NCI-H1694 (cell line): Measurements from ENCODE around the gene SCAI.
"Not testable (repeated sequence)": the region's sequence is repeated elsewhere in the genome, so short reads cannot be mapped to it uniquely, and the experiment has no call there.

ENCODE experiments used
- DNase-seq: peaks from one replicate; lab custom pipeline; 2025; lab: John Stamatoyannopoulos, UW

Gene SCAI

DNA sequence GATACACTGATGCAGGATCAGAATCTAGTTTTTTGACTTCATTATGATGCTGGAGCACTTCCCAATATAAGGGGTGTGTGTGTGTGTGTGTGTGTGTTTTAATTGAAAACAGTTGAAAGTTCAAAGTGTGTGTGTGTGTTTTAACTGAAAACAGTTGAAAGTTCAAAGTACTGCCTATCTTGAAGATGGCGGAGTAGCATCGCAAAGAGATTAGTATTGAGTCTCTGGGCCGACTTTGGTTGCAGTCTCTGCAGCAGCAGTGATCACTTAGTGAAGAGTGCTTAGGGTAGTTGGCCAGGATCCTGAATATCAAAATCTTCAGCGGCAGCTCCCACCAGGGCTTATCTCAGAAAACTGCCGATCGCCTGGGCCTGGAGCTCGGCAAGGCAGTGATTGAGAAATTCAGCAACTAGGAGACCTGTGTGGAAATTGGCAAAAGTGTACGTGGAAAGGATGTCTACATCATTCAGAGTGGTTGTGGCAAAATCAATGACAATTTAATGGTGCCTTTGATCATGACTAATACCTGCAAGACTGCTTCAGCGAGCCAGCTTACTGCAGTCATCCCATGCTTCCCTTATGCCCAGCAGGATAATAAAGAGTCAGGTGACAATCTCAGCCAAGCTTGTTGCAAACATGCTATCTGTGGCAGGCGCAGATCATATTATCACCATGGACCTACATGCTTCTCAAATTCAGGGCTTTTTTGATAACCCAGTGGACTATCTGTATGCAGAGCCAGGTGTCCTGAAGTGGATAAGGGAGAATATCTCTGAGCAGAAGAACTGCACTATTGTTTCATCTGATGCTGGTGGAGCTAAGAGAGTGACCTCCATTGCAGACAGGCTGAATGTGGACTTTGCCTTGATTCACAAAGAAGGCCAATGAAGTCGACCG lies 7.3 kb upstream of the SCAI start:
- DNase-seq: no peak

DNA sequence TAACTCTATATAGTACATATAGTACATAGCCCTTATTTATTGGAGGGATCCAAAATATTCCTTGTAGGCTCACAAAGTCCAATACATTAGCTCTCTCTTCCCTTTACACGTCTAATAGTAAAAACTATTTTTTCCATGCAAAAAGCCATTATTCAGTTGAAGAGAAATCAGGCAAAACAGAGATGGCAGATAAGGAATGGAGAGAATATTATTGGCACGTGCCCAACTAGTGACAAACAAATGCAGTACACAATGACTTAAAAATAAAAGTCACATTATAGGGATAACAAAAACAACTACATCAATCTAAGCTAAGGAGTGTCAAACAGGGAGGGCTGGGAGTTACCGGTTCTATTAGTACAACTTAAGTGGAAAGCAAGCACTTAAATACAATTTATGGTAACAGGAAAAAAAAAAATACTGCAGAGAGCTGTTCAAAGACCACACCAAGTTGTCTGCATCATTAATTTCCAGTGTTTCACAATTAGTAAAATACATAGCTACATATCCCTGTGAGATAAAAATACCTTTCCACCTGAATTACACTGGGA lies 4.1 kb upstream of the SCAI start:
- no peak for DNase-seq

DNA sequence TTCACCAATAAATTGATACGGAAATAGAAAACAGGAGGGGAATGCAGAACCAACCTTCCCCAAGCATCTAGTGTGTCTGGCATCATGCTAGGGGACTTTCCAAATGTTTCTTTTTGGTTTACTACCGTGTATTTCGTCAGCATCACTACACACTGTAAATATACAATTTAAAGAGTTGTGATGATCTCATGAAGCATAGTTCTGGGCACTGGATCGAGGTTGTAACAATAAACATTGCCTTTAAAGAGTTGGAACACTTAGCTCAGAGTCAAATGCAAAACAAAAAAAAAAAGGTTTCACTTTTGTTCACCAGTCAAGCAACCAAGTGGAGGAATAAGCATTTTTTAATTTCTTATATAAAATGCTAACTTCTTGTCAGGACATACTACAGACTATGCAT lies 2.9 kb upstream of the SCAI start:
- DNase-seq: no peak

DNA sequence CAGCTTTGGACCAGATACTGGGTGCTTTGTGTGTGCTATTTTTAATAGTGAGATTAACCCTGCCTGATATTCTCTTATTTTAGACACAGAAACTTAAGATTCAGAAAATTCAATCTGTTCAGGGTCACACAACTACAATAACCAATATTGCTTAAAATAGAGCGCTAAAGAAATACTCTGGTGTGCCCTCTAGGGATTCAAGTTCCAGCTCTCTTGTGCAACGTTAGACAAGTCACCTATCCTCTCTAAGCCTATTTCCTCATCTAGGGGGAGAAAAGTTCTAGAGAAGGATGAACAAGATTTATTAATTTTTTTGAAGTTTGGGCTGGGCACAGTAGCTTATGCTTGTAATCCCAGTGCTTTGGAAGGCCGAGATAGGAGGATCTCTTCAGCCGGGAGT lies 2.1 kb upstream of the SCAI start:
- no peak for DNase-seq

DNA sequence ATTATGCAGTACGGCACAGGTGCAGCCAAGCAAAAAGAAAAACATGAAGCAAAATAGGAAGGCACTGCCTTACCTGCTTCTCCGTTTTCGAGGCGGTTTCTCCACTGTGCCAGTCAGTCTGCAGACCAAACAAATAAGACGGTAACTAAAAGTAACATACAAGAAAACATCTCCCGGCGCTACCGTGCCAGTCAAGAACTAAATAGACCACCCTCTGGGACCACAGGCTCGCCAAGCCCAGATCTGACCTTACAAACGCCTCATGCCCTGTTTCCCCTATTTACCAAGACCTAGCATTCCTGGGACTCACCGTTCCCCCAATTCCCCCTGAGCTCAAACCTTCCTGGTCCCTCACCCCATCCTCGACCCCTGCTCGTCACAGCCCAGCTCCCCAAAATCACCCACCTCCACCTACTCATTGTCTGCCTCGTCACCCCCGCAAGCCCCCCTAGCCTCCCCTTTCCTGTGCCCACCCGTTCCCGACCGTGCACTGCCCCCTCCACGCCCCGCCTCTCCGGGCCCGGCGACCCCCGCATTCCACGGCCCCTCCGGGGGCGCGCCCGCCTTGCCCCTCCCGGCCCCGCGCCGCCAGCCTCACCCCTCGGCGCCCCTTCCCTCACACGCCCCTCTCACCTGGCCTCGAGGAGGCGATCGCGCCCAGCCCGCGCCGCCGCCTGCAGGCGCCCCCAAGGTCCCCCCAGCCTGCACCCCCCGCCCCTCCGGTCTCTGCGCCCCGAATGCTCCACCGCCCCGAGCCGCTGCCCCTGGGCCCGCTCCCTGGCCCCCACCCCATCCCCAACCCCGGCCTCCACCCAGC lies 560 bp downstream of the SCAI start:
- DNase-seq: no peak

DNA sequence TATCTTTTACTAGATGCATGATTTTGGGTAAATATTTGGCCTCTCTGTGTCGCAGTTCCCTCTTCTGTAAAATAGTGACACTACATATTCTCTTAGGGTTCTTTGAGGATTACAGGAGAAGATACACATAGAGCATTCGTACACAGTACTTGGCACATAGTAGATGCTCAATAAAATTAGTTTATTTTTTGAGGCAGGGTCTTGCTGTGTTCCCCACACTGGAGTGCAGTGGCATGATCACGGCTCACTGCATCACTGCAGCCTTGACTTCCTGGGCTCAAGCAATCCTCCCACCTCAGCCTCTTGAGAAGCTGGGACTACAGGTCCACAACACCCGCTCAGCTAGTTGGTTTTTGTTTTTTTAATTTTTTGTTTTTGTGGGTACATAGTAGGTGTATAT lies 1.6 kb downstream of the SCAI start:
- DNase-seq: no peak

DNA sequence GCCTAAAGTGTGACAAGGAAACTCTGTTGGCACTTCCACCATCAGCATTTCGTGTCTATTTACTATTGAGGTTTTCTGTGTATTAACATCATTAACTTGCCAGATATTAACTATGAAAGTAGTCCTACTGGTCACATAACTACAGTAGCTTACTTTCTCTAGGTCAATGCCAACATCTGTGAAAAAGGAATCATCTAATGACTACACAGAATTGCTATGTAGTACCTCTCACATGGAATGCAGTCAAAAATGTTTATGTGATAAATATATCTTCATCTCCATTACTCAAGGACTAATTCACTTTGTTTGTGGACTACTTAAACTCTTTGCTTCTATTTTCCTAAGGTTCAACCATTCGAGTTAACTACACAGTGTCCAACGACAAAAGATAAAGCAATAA lies 2.1 kb downstream of the SCAI start:
- no peak for DNase-seq

DNA sequence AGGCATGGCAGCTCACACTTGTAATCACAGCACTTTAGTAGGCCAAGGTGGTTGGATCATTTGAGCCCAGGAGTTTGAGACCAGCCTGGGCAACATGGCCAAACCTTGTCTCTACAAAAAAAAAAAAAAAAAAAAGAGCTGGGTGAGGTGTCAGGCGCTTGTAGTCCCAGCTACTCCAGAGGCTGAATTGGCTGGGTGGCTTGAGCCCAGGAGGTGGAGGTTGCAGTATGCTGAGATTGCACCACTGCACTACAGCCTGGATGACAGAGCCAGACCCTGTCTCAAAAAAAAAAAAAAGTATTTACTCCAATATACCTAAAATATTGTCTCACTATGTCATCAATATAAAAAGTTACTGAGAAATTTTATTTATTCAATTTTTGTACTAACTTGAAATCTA lies 2.8 kb downstream of the SCAI start:
- no peak for DNase-seq

DNA sequence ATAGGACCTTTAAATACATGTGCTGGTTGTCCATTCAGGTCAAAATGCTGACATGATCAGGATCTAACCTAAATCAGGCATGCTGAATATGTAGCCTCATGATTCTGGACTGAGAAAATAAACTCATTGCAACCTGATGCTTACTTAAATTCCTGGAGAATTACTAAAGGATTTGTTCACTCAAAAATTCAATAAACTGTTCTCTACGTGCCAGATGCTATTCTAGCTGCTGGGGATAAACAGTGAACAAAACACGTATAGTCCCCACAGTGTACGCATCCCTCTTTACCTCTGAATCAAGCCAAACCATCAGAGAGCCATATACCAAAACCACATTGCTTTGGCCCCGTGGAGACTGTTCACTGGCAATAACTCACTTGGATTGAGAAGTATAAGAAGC lies 6.1 kb downstream of the SCAI start:
- DNase-seq: no peak

DNA sequence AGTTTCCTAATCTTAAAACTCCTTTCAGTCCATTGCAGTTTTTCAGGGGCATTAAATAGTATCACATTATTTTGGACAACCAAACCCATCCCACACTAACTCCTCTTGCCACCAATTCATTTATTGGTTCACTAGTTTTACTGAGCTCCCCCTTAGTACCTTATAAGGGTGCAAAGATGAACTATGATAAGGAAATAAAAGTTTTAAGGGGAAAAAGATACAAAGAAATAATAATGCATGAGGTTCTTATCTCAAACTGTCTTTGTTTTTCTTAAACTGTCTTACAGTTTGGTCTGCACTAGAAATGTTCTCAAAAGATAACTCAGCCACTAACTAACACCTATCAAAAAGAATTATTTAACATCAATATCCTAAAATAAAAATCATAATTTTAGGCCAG lies 8.4 kb downstream of the SCAI start:
- DNase-seq: no peak

DNA sequence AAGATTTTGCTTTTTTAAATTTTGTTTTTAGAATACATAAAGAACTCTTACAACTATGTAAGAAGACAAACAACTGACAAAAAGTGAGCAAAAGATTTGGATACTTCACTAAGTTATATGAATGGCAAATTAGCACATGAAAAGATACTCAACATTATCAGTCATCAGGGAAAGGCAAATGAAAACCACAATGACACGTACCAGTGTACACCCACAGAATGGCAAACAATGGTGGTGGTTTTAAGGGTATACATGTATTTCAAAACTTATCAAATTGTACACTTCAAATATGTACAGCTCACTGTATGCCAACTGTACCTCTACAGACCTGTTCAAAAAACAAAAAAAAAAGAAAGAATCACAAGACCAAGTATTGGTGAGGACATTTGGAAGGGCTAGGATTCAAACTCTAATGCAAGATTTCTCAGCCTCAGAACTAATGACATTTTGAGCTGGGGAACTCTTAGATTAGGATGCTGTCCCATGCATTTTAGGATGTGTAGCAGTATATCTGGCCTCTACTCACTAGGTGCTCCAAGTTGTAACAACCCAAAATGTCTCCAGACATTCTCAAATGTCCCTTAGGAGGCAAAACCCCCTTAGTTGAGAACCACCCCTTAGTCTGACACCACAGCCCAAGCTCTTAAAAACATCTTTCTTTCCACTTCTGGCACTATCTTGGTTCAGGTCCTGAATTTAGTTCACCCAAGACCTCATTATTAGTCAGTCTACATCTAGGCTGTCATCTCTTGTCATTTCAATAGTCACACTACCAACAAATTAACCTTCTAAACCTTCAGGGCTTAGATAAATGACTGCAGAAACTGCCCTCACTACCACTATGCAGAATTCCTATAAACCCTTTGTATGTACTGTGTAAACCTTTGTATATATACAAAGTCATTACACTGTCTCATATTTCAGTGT lies 9.7 kb downstream of the SCAI start:
- no peak for DNase-seq

DNA sequence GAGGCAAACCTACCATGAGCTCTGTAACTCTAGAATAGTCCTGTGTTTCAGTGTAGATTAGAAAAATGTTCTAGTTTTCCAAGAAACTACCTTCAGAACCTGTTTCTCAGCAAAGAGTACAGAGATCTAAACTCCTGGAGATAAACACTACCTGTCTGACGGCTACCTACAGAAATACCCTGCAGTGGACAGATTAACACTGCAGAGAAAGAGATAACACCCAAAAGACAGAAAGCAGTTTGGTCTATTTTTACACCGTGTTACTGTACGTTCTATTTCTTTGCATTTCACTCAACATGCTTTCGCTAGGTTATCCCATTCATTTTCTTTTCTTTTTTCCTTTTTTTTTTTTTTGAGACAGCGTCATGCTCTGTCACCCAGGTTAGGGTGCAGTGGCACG lies 11.6 kb downstream of the SCAI start:
- no peak for DNase-seq

DNA sequence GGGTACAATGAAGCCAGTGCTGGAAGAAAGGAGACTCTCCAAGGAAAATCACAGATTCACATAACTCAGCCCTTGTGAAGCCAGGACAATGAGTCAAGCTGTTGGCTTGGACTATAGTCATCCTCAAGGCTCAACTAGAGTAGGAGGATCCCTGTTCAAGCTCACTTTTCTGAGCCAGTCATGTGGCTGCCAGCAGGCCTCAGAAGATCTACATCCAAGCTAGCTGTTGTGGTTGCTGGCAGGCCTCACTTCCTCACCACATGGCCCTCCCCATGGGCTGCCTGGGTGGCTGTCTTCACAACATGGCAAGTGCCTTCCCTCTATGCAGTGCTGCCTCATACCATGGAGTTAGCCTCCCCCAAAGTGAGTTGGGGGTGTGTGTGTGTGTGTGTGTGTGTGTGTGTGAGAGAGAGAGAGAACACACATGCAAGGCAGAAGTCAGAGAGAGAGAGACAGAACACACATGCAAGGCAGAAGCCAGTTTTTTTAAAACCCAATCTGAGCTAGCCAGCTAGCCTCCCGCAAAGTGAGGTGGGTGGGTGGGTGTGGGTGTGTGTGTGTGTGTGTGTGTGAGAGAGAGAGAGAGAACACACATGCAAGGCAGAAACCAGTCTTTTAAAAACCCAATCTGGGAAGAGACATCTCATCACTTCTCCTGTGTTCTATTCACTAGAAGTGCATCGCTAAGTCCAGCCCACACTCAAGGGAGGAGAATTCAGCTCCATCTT lies 17.1 kb downstream of the SCAI start:
- no peak for DNase-seq

DNA sequence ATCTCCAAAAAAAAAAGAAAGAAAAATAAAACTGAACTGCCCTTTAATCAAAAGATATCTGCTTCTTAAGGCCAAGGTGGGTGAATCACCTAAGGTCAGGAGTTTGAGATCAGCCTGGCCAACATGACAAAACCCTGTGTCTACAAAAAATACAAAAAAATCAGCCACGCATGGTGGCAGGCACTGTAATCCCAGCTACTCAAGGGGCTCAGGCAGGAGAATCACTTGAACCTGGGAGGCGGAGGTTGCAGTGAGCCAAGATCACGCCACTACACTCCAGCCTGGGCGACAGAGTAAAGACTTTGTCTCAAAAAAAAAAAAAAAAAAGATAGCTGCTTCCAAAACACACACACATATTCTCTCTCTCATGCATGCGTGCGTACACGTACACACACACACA lies 17.8 kb downstream of the SCAI start:
- no peak for DNase-seq

DNA sequence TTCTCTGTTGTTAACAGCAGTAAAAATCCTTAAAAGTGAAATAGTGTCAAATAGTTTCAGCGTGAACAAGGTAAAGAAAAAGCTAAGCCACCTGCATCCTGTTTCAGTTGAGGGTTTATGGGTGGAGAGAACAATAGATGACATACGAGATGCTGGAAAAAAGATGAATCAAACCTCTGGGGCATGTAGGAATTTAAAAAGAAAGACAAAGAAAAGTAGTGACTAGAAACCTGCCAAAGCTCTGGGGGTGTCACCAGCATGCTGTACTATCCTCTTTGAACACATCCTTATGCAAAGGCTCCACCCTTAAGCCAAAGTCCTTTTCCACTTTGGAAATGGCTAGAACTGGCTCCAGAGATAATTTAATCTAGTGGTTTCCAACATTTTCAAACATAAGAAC lies 22.2 kb downstream of the SCAI start:
- no peak for DNase-seq

DNA sequence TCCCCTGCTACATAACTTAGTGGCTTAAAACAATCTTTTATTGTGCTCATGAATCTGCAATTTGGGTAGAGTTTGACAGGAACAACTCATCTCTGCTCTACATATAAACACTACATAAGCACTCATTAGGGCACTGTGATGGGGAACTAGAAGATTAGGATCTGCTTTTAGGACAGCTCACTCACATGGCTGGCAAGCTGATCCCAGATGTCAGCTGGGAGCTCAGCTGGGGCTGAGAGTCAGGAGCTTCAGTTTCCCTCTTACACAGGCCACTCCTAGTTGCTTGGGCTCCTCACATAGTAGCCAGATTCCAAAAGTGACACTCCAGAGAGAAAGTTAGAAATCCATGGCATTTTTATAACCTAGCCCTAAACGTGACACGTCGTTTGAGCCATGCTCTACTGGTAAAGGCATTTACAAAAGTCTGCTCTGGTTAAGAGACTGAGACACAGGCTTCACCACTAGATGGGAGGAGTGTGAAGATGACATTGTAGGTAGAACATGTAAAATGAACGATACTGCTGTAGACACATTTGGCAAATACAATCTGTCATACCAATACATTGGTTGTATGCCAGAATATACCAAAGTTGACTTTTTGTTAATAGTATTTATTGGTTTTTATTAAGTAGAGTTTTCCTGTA lies 23.6 kb downstream of the SCAI start:
- DNase-seq: no peak

DNA sequence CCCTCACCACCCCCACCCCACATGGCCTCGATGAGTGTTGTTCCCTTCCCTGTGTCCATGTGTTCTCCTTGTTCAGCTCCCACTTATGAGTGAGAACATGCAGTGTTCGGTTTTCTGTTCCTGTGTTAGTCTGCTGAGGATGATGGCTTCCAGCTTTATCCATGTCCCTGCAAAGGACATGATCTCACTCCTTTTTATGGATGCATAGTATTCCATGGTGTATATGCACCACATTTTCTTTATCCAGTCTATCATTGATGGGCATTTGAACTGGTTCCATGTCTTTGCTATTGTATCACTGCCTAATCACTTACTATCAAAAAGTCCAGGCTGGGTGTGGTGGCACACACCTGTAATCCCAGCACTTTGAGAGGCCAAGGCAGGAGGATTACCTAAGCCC lies 24.6 kb downstream of the SCAI start:
- DNase-seq: not testable (repeated sequence)

DNA sequence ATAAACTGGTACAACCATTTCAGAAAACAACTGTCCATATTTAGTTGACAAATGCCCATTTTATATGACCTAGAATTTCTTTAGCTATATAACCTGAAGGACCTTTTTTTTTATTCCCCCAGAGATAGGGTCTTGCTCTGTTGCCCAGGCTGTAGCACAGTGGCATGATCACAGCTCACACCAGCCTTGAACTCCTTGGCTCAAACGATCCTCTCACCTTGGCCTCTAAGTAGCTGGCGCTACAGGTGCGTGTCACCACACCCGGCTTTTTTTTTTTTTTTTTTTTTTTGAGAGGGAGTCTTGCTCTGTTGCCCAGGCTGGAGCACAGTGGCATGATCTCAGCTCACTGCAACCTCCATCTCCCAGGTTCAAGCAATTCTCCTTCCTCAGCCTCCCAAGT lies 28.8 kb downstream of the SCAI start:
- DNase-seq: not testable (repeated sequence)

DNA sequence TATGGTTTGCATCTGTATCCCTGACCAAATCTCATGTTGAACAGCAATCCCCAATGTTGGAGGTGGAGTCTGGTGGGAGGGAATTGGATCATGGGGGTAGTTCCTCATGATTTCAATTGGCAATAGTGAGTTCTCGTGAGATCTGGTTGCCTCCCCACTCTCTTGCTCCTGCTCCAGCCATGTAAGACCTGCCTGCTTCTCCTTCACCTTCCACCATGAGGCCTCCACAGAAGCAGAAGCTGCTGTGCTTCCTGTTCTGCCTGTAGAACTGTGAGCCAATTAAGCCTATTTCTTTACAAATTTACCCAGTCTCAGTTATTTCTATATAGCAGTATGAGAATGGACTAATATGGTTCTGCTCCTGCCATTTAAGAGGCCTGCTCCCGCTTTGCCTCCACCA lies 32.9 kb downstream of the SCAI start:
- DNase-seq: no peak

DNA sequence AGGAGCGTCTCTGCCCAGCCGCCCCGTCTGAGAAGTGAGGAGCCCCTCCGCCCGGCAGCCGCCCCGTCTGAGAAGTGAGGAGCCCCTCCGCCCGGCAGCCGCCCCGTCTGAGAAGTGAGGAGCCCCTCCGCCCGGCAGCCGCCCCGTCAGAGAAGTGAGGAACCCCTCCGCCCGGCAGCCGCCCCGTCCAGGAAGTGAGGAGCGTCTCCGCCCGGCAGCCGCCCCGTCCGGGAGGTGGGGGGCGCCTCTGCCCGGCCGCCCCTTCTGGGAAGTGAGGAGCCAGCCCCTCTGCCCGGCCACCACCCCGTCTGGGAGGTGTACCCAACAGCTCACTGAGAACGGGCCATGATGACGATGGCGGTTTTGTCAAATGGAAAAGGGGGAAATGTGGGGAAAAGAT lies 34.8 kb downstream of the SCAI start:
- DNase-seq: not testable (repeated sequence)
